Stimulated activated CD4-positive, alpha-beta T cell treated with anti-CD3 and anti-CD28 coated beads, TNF-alpha, amount 100 ng/mL, for 24 hours (primary cell): ENCODE data around the gene MAB21L3.

Experiments
- DNase-seq, 3 experiments: peaks; one replicate each; pipeline ENCODE4 v3.0.0-alpha.2; 2020; ENCODE audit warnings: low read depth in 3 of 3

The MAB21L3 gene

DNA sequence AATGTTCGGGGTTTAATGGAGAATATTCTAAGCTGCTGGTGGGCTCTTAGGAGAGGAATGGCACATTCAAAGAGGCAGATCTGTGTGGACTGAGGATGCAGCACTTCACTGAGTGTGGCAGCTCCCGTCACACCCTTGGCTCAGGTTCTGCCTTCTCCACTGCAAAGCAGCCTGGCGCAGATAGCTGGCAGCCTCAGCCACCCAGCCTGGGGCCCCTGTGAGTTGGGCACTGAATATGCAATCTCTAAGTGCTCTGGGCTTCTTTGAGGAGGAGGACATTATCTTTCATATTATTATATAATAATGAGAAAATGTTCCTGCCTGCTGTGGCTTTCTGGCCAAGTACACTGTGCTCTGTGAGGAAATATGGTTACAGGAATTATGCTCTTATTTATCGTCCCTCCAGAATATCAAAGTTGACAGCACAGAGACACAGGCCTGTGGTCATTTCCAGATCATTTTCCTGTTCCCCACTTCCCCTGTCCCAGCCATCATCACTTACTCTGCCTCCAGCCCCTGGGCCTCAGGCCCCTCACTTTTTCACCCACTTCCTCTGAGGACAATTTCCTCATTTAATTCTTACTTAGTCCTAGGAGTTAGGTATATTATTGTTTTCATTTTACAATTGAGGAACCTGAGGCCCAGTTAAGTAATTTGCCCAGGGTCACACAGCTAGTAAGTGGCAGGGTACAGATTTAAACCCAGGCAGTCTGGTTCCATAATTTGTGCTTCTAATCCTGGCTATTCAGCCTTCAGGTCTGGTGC lies 53.6 kb downstream of the MAB21L3 start:
- DNase-seq = no peak

- DNase-seq = no peak
These were observed 54.4 kb downstream of the MAB21L3 start for GRCh38 chr1:116165572-116165971.

- no peak for DNase-seq
These were observed 54.9 kb downstream of the MAB21L3 start for GRCh38 chr1:116166011-116166571.

GRCh38 chr1:116166655-116167054 lies 55.5 kb downstream of the MAB21L3 start:
- DNase-seq = no peak

DNA sequence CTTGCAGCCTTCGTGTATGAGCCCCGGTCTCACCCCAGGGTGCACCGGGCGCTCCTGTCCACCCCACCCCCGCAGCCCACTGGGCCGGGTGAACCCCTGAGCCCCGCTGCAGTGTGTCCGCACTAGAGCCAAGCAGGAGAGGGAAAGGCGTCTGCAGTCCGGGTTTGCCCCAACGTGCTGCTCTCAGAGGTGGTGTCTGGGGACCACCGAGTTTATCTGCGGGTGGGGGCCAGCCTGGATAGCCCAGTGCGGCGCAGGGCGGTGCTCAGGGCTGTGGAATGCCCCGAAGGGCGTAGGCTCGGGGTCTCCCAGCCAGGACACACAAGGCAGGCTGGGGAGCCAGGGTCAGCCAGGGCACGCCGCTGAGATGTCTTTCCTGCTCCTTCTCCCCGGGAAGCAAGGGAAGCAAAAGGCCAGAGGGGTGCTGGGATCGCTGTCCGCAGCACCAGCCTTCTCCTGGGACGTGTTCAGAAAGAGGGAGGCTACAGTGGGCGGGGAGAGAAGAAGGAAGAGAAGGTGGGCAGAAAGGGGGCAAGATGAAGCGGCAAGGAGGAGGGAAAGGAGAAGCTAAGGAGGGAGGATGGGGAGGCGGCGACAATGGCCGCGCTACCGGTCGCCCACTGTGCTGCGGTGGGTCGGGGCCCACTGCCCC lies 56.6 kb downstream of the MAB21L3 start:
- no peak for DNase-seq

DNA sequence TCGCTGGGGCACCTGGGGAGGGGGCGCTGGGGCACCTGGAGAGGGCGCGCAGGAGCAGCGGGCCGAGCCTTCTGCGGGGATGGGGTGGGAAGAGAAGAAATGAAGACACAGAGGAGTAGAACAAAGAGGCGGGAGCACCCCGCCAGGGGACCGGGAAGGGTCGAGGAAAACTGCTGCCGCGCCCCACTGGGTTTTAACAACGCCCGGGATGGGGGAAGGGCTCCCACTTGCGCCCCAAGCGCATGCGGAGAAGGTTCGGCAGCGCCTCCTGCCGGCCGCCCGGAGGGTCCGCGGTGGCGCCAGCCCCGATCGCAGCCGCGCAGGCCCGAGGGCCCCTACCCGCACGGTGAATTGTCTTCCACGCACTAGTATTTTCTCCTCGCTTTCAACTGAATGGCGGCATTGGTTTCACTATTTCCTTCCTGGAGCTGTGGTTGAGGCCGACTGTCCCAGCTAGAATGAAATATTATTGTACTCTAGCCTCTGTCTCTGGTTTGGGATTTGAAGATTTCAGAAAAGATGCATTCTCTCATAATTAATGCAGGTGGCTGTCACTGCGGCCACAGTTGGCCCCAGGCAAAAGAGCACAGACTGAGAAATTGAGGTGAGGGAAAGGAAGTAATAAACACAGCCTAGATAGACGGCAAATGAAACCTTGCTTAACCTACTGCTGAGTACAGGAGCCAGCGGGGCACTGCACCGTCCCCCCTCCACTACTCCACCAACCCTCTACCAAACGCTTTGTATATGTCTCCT lies 57.3 kb downstream of the MAB21L3 start:
- DNase-seq = peak; percentile 66 to 81 (median 74)

GRCh38 chr1:116169898-116170297 lies 58.7 kb downstream of the MAB21L3 start:
- DNase-seq = no peak

DNA sequence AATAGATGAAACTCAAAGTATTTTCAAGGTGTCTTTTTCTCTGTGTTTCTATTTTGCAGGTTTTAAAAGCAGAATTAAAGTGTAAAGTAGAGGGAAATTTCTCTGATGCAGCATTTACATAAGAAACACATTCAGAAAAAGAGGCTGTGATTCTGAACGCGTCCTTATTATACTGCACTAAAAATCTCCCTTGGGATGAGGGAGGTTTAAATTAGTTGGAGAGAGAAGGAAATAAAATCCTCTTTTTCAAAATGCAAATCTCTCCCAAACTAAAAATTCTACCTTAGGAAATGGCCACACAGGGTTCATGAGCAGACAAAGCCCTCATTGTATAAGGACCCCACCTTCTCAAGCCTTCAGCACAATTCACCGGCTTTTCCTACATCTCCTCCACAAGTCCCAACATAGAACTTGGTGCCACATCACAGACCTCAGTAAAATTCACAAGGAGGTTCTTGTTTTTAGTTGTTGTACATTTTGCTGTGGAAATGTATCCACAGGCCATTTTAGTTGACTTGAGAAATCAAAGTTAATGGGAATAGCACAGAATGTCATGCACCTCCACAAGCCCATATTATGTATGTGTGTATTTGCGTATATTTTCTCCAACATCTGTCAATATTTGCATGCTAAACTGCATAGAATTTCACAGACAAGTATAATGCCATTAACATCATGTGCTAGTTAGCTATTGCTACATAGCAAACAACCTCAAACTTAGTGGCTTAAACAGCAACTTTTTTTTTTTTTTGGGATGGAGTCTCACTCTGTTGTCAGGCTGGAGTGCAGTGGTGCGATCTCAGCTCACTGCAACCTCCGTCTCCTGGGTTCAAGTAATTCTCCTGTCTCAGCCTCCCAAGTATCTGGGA lies 59.8 kb downstream of the MAB21L3 start:
- no peak for DNase-seq

- no peak for DNase-seq
These were observed 61.5 kb downstream of the MAB21L3 start for GRCh38 chr1:116172666-116173065.

- DNase-seq = no peak
These were observed 64.4 kb downstream of the MAB21L3 start for GRCh38 chr1:116175611-116176010.

DNA sequence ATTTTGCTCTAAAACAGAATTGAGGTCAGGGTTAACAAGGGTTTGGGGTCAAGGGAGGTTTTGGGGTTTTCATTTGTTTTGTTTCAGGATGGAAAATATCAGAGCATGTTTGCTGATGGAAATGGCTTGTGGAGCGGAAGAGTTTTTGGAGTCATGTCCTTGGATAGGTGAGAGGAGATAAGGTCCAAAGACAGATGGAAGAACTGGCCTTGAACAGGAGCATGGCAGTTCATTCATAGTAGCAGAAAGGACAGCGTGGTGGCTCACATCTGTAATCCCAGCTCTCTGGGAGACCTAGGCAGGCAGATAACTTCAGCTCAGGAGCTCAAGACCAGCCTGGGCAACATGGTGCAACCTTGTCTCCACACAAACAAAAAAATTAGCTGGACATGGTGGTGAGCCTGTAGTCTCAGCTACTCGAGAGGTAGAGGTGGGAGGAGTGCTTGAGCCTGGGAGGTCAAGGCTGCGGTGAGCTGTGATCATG lies 65.1 kb downstream of the MAB21L3 start:
- no peak for DNase-seq

DNA sequence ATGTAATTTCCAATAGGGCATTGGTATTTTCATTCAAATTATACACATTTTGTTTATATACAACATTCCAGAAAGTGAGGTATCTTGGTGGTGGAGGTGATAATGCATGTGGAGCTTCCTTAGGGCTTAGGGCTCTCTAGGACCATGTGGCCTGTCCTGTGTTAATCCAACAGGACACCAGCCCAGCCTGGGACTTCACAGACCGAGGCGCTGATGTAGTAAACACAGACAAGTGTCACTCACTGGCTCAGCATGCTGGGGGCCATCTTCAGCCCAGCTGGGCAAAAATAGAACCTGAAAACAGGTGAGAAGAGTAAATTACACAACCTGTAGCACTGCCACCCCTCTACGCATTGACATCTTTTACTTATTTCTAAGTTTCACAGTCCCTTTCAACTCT lies 66.7 kb downstream of the MAB21L3 start:
- no peak for DNase-seq

- no peak for DNase-seq
These were observed 67.6 kb downstream of the MAB21L3 start for GRCh38 chr1:116178837-116179236.

- no peak for DNase-seq
These were observed 68.2 kb downstream of the MAB21L3 start for GRCh38 chr1:116179419-116179818.

GRCh38 chr1:116179964-116180363 lies 68.8 kb downstream of the MAB21L3 start:
- DNase-seq = no peak

- no peak for DNase-seq
These were observed 71.0 kb downstream of the MAB21L3 start for GRCh38 chr1:116182019-116182714.
